NCI-H1105 (cell line): ENCODE results near the gene NBEAL2.

Experiments
- DNase-seq: peaks from one replicate; lab custom pipeline; 2025; lab: John Stamatoyannopoulos, UW

The NBEAL2 gene

DNA sequence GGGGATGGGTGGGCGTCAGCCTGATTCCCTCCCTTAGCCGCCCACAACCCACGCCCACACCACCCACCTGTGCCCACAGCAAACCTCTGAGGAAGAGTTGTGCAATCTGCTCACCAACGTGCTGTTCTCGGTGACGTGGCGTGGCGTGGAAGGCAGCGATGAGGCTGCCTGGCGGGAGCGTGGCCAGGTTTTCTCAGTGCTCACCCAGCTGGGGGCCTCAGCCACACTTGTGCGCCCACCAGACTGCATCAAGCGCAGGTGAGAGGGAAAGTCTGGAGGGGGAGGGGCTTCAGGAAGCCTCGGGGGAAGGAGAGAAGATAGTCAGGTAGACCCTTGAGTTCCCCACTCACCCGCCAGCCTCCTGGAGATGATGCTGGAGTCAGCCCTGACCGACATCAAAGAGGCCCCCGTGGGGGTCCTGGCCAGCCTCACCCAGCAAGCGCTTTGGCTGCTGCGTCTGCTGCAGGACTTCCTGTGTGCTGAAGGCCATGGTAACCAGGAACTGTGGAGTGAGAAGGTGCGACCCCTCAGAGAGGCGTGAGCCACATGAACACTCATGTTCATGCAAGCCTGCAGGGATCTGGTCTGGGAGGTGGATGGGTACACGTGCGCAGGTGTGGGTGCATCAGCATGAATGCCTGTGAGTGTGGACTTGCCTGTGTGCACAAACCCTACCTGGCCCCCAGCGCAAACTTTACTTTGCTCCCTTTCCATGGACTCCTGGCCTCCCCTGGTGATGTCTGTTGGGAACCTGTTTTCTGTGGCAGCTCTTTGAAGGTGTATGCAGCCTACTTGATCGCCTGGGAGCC lies 21.7 kb downstream of the NBEAL2 start:
- DNase-seq: no peak

DNA sequence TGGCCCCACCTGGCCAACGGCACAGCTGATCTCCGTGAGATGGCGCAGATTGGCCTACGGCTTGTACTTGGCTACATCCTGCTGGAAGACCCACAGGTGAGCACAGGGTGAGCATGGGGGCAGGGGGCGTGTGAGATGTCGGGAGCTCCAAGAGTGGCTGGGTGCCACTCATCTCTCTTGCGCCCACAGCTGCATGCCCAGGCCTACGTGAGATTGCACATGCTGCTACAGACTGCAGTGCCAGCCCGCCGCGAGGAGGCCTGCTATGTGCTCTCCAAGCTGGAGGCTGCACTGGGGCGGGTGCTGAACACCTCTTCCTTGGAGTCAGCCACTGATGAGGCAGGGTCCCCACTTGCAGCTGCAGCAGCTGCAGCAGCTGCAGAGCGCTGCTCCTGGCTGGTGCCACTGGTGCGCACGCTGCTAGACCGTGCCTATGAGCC lies 22.3 kb downstream of the NBEAL2 start:
- DNase-seq: no peak

DNA sequence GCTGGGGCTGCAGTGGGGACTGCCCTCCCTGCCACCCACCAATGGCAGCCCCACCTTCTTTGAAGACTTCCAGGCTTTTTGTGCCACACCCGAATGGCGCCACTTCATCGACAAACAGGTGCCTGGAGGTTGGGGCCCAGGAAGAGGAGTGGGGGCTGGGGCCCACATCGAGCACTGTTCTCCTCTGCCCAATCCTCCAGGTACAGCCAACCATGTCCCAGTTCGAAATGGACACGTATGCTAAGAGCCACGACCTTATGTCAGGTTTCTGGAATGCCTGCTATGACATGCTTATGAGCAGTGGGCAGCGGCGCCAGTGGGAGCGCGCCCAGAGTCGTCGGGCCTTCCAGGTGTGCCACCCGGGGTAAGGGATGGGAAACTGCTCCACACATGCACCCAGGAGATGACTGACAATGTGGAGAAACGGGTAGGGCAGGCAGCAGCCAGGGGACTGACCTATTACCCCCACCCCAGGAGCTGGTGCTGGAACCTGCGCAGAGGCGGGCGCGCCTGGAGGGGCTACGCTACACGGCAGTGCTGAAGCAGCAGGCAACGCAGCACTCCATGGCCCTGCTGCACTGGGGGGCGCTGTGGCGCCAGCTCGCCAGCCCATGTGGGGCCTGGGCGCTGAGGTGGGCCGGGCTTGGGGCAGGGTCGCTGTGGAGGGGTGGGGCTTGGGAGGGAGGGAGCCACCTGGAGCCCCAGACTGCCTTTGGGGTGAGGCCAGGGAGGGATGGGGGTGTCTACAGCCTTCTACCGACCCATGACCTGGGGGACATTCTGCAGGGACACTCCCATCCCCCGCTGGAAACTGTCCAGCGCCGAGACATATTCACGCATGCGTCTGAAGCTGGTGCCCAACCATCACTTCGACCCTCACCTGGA lies 22.9 kb downstream of the NBEAL2 start:
- no peak for DNase-seq

DNA sequence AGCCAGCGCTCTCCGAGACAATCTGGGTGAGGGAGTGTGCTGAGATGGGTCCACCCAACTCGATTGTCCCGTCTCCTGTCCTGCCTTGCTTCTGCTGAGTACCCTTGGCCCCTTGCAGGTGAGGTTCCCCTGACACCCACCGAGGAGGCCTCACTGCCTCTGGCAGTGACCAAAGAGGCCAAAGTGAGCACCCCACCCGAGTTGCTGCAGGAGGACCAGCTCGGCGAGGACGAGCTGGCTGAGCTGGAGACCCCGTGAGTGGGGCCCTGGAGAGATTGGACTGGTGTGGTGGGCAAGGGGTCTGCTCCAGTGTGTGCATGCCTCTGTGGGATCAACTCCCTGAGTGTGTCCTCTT lies 23.6 kb downstream of the NBEAL2 start:
- no peak for DNase-seq

DNA sequence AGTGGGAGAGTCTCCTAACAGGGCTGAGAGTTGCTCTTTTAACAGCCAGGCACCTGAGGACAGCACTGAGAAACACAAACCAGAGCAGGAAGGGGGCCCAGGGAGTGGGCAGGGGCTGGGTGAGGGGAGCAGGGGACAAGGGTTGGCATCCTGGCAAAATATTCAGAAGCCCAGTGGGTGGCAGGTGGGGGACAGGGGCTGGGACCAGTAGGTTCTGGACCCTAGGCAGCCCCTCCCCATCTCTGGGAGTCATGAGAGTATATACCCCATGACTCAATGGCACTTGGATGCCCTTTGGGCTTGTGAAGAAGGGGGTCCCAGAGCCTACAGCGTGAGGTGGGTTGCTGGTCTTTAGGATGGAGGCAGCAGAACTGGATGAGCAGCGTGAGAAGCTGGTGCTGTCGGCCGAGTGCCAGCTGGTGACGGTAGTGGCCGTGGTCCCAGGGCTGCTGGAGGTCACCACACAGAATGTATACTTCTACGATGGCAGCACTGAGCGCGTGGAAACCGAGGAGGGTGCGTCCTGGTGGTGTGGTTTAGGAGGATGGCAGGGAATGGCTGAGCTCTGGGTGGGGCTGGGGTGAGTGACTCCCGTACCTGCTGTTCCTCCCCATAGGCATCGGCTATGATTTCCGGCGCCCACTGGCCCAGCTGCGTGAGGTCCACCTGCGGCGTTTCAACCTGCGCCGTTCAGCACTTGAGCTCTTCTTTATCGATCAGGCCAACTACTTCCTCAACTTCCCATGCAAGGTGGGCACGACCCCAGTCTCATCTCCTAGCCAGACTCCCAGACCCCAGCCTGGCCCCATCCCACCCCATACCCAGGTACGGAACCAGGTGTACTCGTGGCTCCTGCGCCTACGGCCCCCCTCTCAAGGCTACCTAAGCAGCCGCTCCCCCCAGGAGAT lies 24.2 kb downstream of the NBEAL2 start:
- no peak for DNase-seq

DNA sequence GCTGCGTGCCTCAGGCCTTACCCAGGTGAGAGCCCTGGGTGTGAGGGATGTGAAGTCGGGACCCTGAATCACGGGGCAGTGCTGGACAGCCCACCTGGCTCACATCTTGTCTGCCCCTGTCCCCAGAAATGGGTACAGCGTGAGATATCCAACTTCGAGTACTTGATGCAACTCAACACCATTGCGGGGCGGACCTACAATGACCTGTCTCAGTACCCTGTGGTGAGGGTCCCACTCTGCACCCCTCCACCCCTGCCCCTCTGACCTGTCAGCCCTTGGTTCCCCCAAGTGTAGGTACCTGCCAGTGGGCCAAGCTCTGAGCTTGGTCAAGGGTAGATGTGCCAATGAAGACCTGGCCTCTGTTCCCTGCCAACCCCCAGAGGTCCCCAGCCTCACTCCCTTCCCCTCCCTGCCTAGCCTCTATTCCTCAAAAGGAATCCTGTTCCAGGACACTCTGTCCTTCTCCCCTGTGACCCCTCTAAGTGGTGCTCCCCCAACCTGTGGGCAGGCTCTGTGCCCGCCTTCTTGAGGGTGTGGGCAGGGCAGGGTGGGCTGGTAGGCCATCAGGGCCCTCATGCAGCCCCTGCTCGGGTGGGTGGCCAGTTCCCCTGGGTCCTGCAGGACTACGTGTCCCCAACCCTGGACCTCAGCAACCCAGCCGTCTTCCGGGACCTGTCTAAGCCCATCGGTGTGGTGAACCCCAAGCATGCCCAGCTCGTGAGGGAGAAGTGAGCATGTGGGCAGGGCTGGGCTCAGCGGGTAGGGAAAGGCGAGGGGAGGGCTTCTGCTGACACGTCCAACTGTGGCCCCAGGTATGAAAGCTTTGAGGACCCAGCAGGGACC lies 25.1 kb downstream of the NBEAL2 start:
- no peak for DNase-seq

DNA sequence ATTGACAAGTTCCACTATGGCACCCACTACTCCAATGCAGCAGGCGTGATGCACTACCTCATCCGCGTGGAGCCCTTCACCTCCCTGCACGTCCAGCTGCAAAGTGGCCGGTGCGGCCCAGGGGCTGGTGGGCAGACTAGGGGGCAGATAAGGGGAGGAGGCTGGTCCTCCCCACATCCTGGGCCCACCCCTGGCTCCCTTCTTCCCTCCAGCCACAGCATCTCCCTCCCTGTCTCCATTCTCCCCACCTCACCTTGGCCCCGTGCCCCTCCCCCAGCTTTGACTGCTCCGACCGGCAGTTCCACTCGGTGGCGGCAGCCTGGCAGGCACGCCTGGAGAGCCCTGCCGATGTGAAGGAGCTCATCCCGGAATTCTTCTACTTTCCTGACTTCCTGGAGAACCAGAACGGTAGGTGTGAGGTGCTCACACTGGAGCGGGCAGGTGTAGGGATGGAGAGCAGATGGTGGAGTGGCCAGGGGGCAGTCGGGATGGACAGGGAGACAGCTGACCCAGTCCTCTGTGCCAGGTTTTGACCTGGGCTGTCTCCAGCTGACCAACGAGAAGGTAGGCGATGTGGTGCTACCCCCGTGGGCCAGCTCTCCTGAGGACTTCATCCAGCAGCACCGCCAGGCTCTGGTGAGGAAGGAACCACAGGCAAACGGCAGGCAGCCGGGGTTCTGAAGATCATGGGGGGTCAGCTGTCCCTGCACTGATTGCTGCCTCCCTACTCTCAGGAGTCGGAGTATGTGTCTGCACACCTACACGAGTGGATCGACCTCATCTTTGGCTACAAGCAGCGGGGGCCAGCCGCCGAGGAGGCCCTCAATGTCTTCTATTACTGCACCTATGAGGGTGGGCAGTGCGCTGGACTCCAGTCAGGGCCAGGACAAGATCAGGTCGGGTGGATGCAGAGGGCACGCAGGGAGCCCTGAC lies 26.0 kb downstream of the NBEAL2 start:
- no peak for DNase-seq

DNA sequence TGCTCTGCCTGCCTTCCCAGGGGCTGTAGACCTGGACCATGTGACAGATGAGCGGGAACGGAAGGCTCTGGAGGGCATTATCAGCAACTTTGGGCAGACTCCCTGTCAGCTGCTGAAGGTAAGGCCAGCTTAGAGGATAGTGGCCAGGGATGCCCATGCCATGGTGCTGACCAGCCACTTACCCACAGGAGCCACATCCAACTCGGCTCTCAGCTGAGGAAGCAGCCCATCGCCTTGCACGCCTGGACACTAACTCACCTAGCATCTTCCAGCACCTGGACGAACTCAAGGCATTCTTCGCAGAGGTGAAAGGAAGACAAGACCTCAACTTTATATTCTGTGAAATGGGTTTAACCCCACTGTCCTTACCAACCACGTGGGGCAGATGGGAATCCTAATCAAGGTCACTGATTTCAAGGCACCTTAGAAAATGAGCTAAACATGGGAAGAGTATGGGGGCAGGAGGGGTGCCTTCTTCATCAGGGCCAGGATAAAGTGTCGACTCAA lies 26.7 kb downstream of the NBEAL2 start:
- no peak for DNase-seq

DNA sequence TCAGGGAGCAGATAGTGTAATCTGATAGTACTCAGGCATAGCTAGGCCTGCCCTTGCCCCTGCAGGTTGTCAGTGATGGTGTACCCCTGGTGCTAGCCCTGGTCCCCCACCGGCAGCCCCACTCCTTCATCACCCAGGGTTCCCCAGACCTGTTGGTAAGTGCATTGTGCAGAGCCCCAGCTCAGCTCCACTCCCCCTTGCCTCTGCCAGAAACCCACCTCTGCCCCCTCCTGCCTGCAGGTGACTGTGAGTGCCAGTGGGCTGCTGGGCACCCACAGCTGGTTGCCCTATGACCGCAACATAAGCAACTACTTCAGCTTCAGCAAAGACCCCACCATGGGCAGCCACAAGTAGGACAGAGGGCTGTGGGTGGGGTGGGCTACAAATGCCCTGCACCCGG lies 27.5 kb downstream of the NBEAL2 start:
- no peak for DNase-seq

DNA sequence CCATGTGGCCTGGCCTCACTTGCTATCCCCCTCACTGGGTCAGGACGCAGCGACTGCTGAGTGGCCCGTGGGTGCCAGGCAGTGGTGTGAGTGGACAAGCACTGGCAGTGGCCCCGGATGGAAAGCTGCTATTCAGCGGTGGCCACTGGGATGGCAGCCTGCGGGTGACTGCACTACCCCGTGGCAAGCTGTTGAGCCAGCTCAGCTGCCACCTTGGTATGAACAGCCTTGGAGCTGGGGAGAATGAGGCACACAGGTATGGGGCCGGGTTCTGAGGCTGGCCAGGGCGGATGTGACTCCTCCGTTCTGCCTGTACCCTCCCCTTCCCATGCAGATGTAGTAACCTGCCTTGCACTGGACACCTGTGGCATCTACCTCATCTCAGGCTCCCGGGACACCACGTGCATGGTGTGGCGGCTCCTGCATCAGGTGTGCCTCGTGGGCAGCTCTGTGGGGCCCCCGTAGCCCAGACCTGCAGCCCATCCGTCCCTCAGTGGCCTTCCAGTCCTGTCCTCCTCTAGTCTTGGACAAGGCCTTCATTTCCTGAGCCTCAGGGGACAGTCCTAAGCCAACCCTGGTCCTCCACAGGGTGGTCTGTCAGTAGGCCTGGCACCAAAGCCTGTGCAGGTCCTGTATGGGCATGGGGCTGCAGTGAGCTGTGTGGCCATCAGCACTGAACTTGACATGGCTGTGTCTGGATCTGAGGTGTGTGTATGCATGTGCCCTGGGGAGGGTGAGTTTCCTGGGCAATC lies 28.2 kb downstream of the NBEAL2 start:
- DNase-seq: no peak

DNA sequence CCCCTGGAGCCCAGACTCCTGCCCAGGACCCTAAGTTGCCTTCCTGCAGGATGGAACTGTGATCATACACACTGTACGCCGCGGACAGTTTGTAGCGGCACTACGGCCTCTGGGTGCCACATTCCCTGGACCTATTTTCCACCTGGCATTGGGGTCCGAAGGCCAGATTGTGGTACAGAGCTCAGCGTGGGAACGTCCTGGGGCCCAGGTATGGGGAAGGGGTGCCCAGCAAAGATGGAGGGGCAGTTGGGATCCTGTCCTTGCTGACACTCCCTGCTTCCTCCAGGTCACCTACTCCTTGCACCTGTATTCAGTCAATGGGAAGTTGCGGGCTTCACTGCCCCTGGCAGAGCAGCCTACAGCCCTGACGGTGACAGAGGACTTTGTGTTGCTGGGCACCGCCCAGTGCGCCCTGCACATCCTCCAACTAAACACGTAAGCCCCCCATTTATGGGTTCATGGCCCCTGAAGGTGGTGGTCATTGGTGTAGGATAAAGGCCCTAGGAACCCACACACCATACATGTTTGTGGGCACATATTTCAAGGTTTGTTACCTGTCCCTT lies 28.8 kb downstream of the NBEAL2 start:
- no peak for DNase-seq

DNA sequence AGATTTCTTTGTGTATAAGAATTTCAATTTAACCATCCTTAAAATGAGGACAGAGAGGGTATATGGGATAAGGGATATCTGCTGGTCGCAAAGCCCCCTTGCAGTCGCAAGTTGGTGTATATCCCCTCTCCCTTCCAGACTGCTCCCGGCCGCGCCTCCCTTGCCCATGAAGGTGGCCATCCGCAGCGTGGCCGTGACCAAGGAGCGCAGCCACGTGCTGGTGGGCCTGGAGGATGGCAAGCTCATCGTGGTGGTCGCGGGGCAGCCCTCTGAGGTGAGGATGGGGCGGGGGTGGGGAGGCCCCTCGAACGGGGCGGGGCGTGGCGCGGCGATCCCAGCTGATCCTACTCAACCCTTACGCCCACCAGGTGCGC lies 29.4 kb downstream of the NBEAL2 start:
- no peak for DNase-seq

DNA sequence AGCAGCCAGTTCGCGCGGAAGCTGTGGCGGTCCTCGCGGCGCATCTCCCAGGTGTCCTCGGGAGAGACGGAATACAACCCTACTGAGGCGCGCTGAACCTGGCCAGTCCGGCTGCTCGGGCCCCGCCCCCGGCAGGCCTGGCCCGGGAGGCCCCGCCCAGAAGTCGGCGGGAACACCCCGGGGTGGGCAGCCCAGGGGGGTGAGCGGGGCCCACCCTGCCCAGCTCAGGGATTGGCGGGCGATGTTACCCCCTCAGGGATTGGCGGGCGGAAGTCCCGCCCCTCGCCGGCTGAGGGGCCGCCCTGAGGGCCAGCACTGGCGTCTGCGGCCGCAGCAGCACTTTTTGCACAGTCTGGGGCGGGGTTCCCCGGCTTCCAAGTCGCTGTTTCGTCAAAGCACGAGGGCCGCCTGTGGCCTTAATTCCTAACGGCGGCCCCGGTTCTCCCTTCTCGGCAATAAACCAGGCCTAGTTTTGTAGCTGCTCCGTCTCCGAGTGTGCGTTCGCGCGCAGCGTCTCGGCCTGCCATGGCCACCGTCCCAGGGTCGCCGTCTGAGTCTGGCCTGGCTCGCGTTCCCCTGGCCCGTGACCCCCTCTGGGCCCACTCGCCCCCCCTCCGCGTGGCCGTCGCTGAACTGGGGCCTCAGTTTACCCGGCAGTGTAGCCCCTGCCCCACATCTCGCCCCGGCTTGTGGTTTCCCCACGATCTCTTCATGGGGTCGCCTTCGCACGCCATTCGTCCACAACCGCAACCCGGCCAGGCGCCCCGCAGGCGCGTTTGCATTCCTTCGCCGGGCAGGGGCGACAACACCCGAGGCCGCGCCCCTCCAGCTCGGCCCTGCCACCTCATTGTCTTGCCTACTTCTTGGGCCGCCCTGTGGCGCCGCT lies 30.0 kb downstream of the NBEAL2 start:
- peak; percentile 87 for DNase-seq

DNA sequence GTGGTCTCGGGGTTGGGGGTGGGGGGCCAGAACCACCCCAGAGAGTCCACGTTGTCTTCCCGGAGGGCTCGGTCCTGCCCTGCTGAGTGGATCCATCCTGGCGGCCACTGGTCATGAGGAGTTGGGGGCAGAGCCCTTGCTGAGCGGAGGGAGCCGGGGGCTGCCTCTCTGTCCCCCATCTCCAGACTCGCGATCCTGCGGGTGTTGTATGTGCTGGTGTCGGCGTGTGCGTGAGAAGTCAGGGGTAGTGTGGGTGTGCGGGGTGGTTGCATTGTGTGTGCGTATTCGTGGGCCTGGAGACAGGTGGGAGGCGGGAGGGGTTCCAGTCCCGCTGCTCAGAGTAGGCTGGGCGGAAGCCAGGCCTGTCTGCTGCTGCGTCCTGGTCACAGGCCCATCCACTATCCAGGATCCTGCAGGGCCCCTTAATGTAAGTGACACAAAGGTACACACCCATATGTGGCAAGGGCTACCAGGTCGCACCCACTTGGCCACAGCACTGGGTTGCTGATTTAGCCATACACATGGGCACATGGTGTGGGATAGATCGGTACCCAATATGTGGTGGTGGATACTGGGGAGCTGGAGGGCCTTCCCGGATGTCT lies 30.7 kb downstream of the NBEAL2 start:
- no peak for DNase-seq

DNA sequence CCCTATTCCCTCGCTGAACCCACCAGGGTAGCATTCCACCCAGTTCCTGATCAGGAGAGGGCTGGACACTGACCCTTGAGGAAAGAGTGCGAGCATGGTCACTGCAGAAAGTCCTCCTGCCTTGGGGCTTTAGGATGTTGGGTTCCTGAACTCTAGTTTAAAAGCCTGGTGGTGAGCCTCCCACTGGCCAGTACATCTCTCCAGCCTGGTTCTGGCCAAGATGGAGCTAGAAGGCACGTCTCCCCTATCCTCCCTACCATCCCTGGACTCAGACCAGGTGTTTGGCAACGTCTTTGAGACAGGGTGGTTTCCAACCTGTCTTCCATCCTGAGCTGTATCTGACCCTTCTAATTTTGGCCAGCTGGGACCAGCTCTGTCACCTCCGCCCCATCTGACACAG lies 31.4 kb downstream of the NBEAL2 start:
- no peak for DNase-seq

DNA sequence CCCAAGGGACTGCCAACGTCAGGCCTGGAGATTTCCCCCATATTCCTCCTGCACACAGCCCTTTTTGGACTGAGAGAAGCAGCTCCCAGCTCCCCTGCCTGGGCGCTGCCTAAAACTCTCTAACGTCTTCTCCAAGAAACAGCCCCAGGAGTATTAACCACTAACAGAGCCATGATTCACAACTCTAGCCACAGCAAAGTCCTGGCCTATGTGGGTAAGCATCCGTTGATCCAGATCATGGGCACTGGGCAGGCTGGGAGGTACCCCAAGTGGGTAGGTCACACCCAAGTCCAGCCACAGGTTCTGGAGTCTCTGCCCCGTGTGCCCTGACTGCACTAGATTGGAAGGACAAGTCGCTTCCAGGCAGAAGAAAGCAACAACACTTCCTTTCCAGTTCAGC lies 31.9 kb downstream of the NBEAL2 start:
- DNase-seq: no peak
